Tibial nerve (tissue), 3 donors: ENCODE results near the gene ZNF837.

Experiments used
- POLR2A ChIP-seq, 2 donors: fragments of 450-650 bp; IDR thresholded peaks; one replicate each; pipeline ENCODE4 v1.6.1; 2017; ENCODE audit warnings: antibody characterized with exemption in 2 of 2, mild to moderate bottlenecking in 2 of 2, moderate library complexity in 2 of 2
- TF ChIP-seq, protein P1 (sequence below), 5 experiments: fragments of 200-600 bp in 3 of 5; fragments of 450-650 bp in 2 of 5; sonication (generic) in 3 of 5; IDR thresholded peaks; one replicate each; pipeline ENCODE4 v1.5.1; 2016 to 2019; ENCODE audit warnings: antibody characterized with exemption in 5 of 5, mild to moderate bottlenecking in 3 of 5, moderate library complexity in 2 of 5

DNA sequence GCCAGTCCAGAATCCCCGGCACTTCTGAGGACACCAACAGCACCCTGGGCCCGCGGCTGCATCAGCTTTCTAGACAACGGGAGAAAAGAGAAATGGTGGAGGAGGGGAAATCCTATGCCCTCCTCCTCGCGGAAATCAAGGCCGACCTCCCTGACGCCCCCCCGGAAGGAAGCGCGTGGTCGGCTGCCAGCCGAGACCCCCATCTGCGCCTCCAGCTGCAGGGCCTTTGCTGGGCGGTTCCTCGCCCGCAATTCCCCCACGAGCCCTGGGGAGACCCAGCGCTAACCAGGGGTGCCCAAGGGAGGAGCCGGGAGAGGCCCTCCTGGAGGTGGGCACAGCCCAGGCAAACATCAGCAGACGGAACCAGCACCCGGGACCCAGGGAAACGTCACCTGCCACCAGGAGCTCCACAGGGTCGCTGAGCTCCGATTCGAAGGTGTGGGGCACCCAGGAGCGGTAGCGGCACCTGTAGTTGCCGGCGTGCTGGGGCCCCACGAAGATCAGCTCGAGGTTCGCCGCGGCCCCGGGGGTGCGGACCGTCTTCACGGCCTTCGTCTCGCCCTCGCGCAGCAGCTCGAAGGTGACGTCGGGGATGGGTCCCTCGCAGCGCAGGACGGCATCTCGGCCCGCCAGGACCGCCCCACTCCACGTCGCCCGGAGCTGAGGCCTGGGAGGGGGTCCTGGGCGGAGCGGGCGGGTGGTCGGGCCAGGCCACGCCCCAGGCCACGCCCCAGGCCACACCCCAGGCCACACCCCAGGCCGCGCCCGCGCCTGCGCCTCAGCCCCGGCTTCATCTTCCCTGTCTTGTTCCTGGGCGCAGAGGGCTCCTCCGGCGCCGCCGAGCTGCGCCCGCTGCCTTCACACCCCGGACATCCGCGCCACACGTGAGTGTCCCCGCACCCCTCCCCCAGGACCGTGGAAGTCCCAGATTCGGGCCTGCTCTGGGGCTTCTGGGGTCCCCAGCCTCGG is 33.6 kb downstream of the ZNF837 start:
- TF ChIP-seq, protein P1, sequence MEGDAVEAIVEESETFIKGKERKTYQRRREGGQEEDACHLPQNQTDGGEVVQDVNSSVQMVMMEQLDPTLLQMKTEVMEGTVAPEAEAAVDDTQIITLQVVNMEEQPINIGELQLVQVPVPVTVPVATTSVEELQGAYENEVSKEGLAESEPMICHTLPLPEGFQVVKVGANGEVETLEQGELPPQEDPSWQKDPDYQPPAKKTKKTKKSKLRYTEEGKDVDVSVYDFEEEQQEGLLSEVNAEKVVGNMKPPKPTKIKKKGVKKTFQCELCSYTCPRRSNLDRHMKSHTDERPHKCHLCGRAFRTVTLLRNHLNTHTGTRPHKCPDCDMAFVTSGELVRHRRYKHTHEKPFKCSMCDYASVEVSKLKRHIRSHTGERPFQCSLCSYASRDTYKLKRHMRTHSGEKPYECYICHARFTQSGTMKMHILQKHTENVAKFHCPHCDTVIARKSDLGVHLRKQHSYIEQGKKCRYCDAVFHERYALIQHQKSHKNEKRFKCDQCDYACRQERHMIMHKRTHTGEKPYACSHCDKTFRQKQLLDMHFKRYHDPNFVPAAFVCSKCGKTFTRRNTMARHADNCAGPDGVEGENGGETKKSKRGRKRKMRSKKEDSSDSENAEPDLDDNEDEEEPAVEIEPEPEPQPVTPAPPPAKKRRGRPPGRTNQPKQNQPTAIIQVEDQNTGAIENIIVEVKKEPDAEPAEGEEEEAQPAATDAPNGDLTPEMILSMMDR (IDR thresholded peaks at IDR 0.05), result no peak
- peak; percentile 14 to 48 for TF ChIP-seq POLR2A (IDR thresholded peaks at IDR 0.05)
